HEK293 (cell line): ENCODE data around the gene SOX6.

Experiments used
- CTCF ChIA-PET: fragments of 350-600 bp; formaldehyde crosslinking; extraction: SDS; loops from one replicate; lab custom pipeline; 2021; ENCODE audit warnings: antibody characterized with exemption; lab: Yijun Ruan, JAX
- POLR2A ChIA-PET: fragments of 300-600 bp; formaldehyde crosslinking; extraction: SDS; loops from one replicate; lab custom pipeline; 2020; ENCODE audit warnings: antibody characterized with exemption, inconsistent platforms; lab: Yijun Ruan, JAX
- H3K27ac ChIP-seq: fragments of 200-500 bp; sonication (Bioruptor generic); 2 replicates; pipeline ENCODE4 v1.5.1; 2014; ENCODE audit warnings: low read depth, low read length, control low read depth, inconsistent platforms; ENCODE audit errors: extremely low read depth
- H3K36me3 ChIP-seq, 2 experiments: fragments of 200-500 bp in 1 of 2; sonication (Bioruptor generic) in 1 of 2; 1 replicate in 1 of 2; 2 replicates in 1 of 2; pipeline ENCODE4 v1.5.1; 2014 to 2017; ENCODE audit warnings: inconsistent platforms in 2 of 2, low read length in 2 of 2; ENCODE audit not compliant: control insufficient read depth in 2 of 2, insufficient read depth in 1 of 2
- H3K4me1 ChIP-seq: fragments of 200-500 bp; sonication (Bioruptor generic); 2 replicates; pipeline ENCODE4 v1.5.1; 2014; ENCODE audit warnings: mild to moderate bottlenecking, low read length, inconsistent platforms; ENCODE audit not compliant: control insufficient read depth, insufficient read depth
- H3K4me3 ChIP-seq: 2 replicates; pipeline ENCODE4 v1.5.1; 2011; ENCODE audit warnings: low read depth, mild to moderate bottlenecking, control low read depth, low read length, moderate library complexity
- H3K9me3 ChIP-seq: fragments of 200-500 bp; sonication (Bioruptor generic); 2 replicates; pipeline ENCODE4 v1.5.1; 2014; ENCODE audit warnings: low read depth, low read length, inconsistent platforms; ENCODE audit not compliant: control insufficient read depth, insufficient read depth
- BCL6B ChIP-seq: fragments of 450-650 bp; formaldehyde crosslinking; IDR thresholded peaks from 2 replicates; pipeline ENCODE4 v1.5.1; 2017; ENCODE audit warnings: missing biosample characterization, missing genetic modification characterization
- GLIS1 ChIP-seq: fragments of 450-650 bp; formaldehyde crosslinking; IDR thresholded peaks from 2 replicates; pipeline ENCODE4 v1.5.1; 2016; ENCODE audit warnings: missing biosample characterization, missing genetic modification characterization
- PRDM6 ChIP-seq: fragments of 450-650 bp; formaldehyde crosslinking; IDR thresholded peaks from 2 replicates; pipeline ENCODE4 v1.5.1; 2017; ENCODE audit warnings: missing biosample characterization, missing genetic modification characterization
- RBAK ChIP-seq: fragments of 450-650 bp; formaldehyde crosslinking; IDR thresholded peaks from 2 replicates; pipeline ENCODE4 v1.5.1; 2016; ENCODE audit warnings: missing biosample characterization, missing genetic modification characterization
- ZBTB10 ChIP-seq: fragments of 450-650 bp; formaldehyde crosslinking; IDR thresholded peaks from 2 replicates; pipeline ENCODE4 v1.5.1; 2016; ENCODE audit warnings: missing biosample characterization, missing genetic modification characterization
- ZFHX2 ChIP-seq: fragments of 450-650 bp; formaldehyde crosslinking; conservative IDR thresholded peaks from 2 replicates; pipeline ENCODE4 v1.5.1; 2016; ENCODE audit warnings: missing biosample characterization, missing genetic modification characterization
- ZFP69B ChIP-seq: fragments of 450-650 bp; formaldehyde crosslinking; IDR thresholded peaks from 2 replicates; pipeline ENCODE4 v1.5.1; 2016; ENCODE audit warnings: missing biosample characterization, missing genetic modification characterization
- ZNF140 ChIP-seq: fragments of 450-650 bp; formaldehyde crosslinking; IDR thresholded peaks from 2 replicates; pipeline ENCODE4 v1.5.1; 2016; ENCODE audit warnings: missing biosample characterization, missing genetic modification characterization
- ZNF155 ChIP-seq: fragments of 450-650 bp; formaldehyde crosslinking; IDR thresholded peaks from 2 replicates; pipeline ENCODE4 v1.5.1; 2016; ENCODE audit warnings: missing biosample characterization, missing genetic modification characterization
- ZNF202 ChIP-seq: fragments of 450-650 bp; formaldehyde crosslinking; IDR thresholded peaks from 2 replicates; pipeline ENCODE4 v1.5.1; 2016; ENCODE audit warnings: missing biosample characterization, missing genetic modification characterization, borderline replicate concordance
- ZNF211 ChIP-seq: fragments of 450-650 bp; formaldehyde crosslinking; IDR thresholded peaks from 2 replicates; pipeline ENCODE4 v1.5.1; 2016; ENCODE audit warnings: low read depth, missing biosample characterization, missing genetic modification characterization
- ZNF23 ChIP-seq: fragments of 450-650 bp; formaldehyde crosslinking; IDR thresholded peaks from 2 replicates; pipeline ENCODE4 v1.5.1; 2016; ENCODE audit warnings: missing biosample characterization, missing genetic modification characterization, borderline replicate concordance
- ZNF239 ChIP-seq: fragments of 450-650 bp; formaldehyde crosslinking; IDR thresholded peaks from 2 replicates; pipeline ENCODE4 v1.5.1; 2016; ENCODE audit warnings: missing biosample characterization, missing genetic modification characterization
- ZNF26 ChIP-seq: fragments of 450-650 bp; formaldehyde crosslinking; IDR thresholded peaks from 2 replicates; pipeline ENCODE4 v1.5.1; 2016; ENCODE audit warnings: missing biosample characterization, missing genetic modification characterization
- ZNF274 ChIP-seq, 2 experiments: fragments of 200-500 bp in 1 of 2; fragments of 450-650 bp in 1 of 2; sonication (Bioruptor generic) in 1 of 2; formaldehyde crosslinking in 1 of 2; IDR thresholded peaks; 2 replicates each; pipeline versions ENCODE4 v1.5.1 to v1.6.1; 2014 to 2016; ENCODE audit warnings: borderline replicate concordance in 1 of 2, inconsistent platforms in 1 of 2, low read length in 1 of 2, missing biosample characterization in 1 of 2, missing genetic modification characterization in 1 of 2
- ZNF335 ChIP-seq: fragments of 450-650 bp; formaldehyde crosslinking; conservative IDR thresholded peaks from 2 replicates; pipeline ENCODE4 v1.5.1; 2016; ENCODE audit warnings: missing biosample characterization, missing genetic modification characterization
- ZNF416 ChIP-seq: fragments of 450-650 bp; formaldehyde crosslinking; IDR thresholded peaks from 2 replicates; pipeline ENCODE4 v1.5.1; 2016; ENCODE audit warnings: missing biosample characterization, missing genetic modification characterization
- ZNF610 ChIP-seq: fragments of 450-650 bp; formaldehyde crosslinking; IDR thresholded peaks from 2 replicates; pipeline ENCODE4 v1.5.1; 2016; ENCODE audit warnings: missing biosample characterization, missing genetic modification characterization, borderline replicate concordance
- ZNF624 ChIP-seq: fragments of 450-650 bp; formaldehyde crosslinking; IDR thresholded peaks from 2 replicates; pipeline ENCODE4 v1.5.1; 2017; ENCODE audit warnings: missing biosample characterization, missing genetic modification characterization
- ZNF629 ChIP-seq: fragments of 450-650 bp; formaldehyde crosslinking; IDR thresholded peaks from 2 replicates; pipeline ENCODE4 v1.5.1; 2017; ENCODE audit warnings: missing biosample characterization, missing genetic modification characterization
- ZNF670 ChIP-seq: fragments of 450-650 bp; formaldehyde crosslinking; IDR thresholded peaks from 2 replicates; pipeline ENCODE4 v1.5.1; 2016; ENCODE audit warnings: missing biosample characterization, missing genetic modification characterization, low read depth
- ZNF704 ChIP-seq: fragments of 450-650 bp; formaldehyde crosslinking; IDR thresholded peaks from 2 replicates; pipeline ENCODE4 v1.5.1; 2016; ENCODE audit warnings: missing biosample characterization, missing genetic modification characterization
- ZSCAN4 ChIP-seq: fragments of 450-650 bp; formaldehyde crosslinking; IDR thresholded peaks from 2 replicates; pipeline ENCODE4 v1.5.1; 2017; ENCODE audit warnings: missing biosample characterization, missing genetic modification characterization

Gene SOX6

GRCh38 chr11:16322190-16322589 is 34.2 kb downstream of the SOX6 start:
- no peak for TF ChIP-seq ZNF335 (tag by site-specific recombination)
- no peak for TF ChIP-seq ZNF670 (tag by site-specific recombination)
- TF ChIP-seq ZFP69B (tag by site-specific recombination) = no peak
- TF ChIP-seq ZNF629 (tag by site-specific recombination) = no peak
- TF ChIP-seq, all 188 proteins: peak for 0
- Histone ChIP-seq H3K36me3 (no peaks in the 10 kb centered on the region), H3K9me3 (no peaks in the 10 kb centered on the region), H3K27ac (no peak overlapping the region), H3K4me3 (no peak overlapping the region), H3K4me1 (no peaks in the 10 kb centered on the region)
- POLR2A ChIA-PET = no interaction called here
- CTCF ChIA-PET = interaction anchor here (0.6 kb wide), 1 partner anchor 95 kb away, joined by 3 read pairs; no protein-coding TSS in a partner anchor

- Histone ChIP-seq H3K9me3 (no peaks in the 10 kb centered on the region), H3K4me1 (no peaks in the 10 kb centered on the region), H3K27ac (no peak overlapping the region), H3K4me3 (no peak overlapping the region), H3K36me3 (no peaks in the 10 kb centered on the region)
- ChIA-PET CTCF (no interaction called here), POLR2A (no interaction called here)
- TF ChIP-seq GLIS1 (tag by site-specific recombination) = no peak
- TF ChIP-seq ZNF202 = no peak
- TF ChIP-seq ZBTB10 (tag by site-specific recombination) = no peak
- no peak for TF ChIP-seq ZFHX2
- no peak for TF ChIP-seq ZNF624 (tag by site-specific recombination)
- no peak for TF ChIP-seq RBAK (tag by site-specific recombination)
- TF ChIP-seq ZSCAN4 (tag by site-specific recombination) = no peak
- no peak for TF ChIP-seq ZNF140 (tag by site-specific recombination)
- no peak for TF ChIP-seq ZNF23
These were observed 35.2 kb downstream of the SOX6 start for GRCh38 chr11:16321148-16321547.

- ChIA-PET POLR2A (interaction anchor here (0.7 kb wide), 1 partner anchor 17 kb away, joined by 3 read pairs; no protein-coding TSS in a partner anchor), CTCF (no interaction called here)
- Histone ChIP-seq H3K4me1 (no peaks in the 10 kb centered on the region), H3K36me3 (no peaks in the 10 kb centered on the region), H3K9me3 (no peaks in the 10 kb centered on the region), H3K4me3 (no peak overlapping the region), H3K27ac (no peak overlapping the region)
- TF ChIP-seq ZNF155 (tag by site-specific recombination) (no peak), ZNF704 (tag by site-specific recombination) (no peak), ZNF239 (no peak), ZNF211 (tag by site-specific recombination) (no peak), ZNF26 (tag by site-specific recombination) (no peak), ZNF416 (tag by site-specific recombination) (no peak), BCL6B (no peak), PRDM6 (tag by site-specific recombination) (no peak), ZNF610 (tag by site-specific recombination) (no peak), ZNF274 (IDR thresholded peaks at IDR 0.05; ENCODE audit: low read length) (no peak), ZNF274 (tag by site-specific recombination; IDR thresholded peaks at IDR 0.05; ENCODE audit: borderline replicate concordance) (no peak)
These were observed 38.0 kb downstream of the SOX6 start for GRCh38 chr11:16318320-16318719.
